NCI-H2196 treated with DMSO at 0.1 percent for 48 hours (cell line): ENCODE measurements around the gene STK16.

ENCODE experiments used
- DNase-seq: peaks from one replicate; lab custom pipeline; 2025; ENCODE audit not compliant: unreplicated experiment; lab: John Stamatoyannopoulos, UW

STK16 gene

DNA sequence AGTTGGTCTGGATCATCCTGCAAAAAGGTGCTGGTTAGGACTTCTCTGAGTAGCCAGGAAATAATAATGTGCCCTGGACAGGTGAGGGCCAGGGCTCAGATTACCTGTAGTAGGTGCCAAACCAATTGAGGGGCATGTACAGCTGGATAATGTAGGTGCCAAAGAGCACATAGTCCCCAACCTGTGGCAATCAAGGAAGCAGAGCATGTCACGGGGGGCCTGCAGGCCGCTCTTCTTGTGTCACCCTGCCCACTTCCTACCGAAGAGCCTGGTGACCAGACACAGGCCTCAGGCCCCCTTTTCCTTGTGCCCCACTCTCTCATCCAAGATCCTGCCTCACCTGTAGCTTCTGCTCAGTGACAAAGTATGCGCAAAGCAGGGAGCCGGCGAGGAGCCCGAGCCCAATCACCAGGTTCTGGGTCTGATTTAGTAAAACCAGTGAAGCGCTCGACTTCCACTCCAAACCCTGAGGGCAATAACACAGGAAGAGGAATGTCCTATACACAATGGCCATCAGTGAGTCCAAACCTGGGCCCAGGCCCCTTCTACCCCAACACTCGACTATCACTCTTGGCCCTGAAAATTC, 31.7 kb upstream of the STK16 start:
- DNase-seq, result no peak

DNA sequence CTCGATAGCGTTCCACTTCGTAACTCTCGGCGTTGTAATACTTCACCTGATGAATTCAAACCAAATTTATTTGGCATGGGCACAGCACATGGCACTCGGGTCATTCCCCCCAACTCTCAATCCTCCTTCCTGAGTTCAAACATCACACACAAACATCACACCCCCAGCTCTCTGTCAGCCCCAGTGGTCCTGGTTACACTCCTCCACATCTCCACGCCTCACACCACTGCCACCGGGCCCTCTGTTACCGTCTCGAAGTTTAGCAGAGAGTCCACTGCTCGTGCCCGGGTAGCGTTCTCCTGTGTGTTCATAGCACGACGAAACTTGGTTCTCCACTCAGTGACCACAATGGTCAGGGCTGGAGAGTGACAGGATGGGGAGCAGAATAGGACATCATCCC, 31.1 kb upstream of the STK16 start:
- DNase-seq, result no peak

DNA sequence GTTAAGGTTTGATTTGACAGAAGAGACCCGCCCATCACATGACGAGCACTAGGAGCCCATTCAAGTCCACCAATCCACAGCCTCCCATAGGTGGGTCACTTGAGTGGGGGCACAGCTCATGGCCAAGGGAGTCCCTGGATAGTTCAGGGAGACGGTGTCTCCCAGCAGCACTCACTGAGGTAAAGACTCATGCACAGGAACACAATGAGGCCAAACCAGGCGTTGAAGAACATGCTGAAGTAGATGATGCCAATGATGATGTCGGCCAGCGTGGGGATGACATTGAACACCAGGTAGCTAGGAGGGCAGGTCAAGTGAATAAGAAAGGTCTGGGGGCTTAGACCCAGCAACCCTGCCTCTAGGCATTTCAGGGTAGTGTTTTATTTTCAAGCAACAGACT, 30.5 kb upstream of the STK16 start:
- no peak for DNase-seq

- no peak for DNase-seq
Observed at GRCh38 chr2:219215871-219216534, 29.3 kb upstream of the STK16 start.

DNA sequence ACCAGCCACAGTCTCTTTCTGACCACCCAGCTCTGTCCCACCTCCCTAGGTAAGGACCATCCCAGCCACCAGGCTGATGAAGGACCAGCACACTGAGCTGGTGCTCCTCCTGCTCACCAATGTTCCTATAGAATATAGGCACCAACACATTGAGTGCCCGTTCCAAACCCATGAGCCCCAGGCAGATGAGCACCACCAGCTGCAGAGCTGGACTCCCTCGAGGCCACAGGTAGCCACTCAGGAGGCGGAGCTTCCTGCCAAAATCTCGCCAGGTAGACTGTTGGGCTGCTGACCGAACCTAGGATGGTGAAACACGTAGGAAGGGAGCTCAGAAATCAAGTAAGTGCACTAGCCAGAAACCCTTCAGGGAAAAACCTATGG, 28.8 kb upstream of the STK16 start:
- DNase-seq, result no peak

GRCh38 chr2:219218217-219218731, 27.0 kb upstream of the STK16 start:
- peak; percentile 77 for DNase-seq

DNA sequence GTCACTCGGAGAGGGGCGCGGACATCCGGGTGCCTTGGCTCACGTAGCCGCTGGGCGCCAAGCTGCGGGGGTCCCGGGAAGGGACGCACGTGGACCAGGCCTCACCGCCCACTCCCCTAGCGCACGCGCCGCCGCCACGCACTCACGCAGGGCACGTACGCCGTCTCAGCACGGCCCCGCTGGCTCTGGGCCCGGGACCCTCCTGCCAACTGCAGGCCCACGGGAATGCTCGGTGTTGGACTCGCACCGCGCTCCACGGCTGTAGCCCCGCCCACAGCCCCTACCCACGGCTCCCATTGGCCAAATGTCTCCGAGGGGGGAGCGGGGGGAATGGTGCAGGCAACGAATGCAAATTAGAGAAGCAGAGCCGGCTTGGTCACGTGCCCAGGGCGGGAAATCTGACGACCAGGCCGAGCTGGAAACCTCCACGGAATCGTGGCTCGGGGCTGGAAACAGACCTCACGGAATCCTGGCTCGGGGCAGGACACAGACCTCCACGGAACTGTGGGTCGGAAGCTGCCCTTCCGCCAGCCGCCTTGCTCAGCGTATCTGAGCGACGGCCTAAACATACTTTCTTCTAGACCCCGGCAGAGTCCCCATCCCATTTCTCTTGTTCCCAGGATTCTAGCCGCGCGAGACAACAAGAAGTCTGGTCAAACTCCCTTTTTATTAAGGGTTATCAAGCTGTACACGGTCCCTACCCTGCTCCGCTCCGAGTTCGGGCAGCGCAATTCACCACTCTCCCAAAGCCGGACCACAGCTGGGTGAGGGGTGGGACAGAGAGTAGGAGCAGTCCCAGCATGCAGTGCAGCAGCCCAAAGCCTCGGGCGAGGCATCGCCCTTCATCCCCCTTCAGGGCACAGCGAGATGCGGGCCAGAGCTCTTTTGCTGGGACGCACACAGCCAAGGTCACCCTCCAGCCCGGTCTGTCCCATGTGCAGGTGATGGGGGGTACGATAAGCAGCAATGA, 26.3 kb upstream of the STK16 start, which contains the start of gene ABCB6:
ABCB6 (minus strand) TSS at position 227 of the 970 bp plus-strand sequence. CDS start 285 bp downstream, outside the sequence.
- peak; percentile 89 for DNase-seq

DNA sequence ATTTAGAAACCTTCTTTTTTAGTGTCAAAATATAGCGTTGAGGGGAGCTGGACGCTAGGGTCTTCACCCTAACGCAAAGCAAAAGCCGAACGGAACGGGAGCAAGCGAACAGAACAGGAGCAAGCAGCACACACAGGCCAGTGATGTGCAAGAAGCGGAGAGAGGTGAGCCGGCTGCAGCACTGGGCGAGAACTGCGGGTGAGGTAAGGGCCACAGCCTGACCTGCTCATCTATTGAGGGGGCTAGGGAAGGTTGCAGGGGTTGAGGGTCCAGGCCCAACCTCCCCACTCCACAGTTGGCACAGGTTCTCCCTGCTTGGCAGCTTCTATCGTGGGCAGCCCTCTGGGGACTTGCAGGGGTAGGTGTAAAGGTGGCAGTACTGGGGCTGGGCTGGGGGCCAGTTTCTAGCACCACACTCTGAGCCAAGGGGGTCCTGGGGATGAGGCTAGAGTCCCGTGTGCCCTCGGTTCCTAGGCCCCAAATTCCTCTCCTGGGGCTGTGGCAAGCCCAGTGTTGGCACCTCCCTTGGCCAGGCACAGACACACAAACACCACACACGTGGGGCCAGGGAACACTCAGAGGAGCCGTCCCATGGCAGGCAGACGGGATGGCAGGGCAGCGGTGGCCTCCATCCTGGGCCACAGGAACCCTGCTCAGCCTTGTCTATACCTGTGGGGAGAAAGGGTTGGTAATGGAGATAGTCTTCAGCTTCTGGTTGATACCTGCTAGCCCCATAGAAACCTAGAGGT, 25.3 kb upstream of the STK16 start:
- DNase-seq, result no peak

- no peak for DNase-seq
Observed at GRCh38 chr2:219220652-219221402, 24.5 kb upstream of the STK16 start.

DNA sequence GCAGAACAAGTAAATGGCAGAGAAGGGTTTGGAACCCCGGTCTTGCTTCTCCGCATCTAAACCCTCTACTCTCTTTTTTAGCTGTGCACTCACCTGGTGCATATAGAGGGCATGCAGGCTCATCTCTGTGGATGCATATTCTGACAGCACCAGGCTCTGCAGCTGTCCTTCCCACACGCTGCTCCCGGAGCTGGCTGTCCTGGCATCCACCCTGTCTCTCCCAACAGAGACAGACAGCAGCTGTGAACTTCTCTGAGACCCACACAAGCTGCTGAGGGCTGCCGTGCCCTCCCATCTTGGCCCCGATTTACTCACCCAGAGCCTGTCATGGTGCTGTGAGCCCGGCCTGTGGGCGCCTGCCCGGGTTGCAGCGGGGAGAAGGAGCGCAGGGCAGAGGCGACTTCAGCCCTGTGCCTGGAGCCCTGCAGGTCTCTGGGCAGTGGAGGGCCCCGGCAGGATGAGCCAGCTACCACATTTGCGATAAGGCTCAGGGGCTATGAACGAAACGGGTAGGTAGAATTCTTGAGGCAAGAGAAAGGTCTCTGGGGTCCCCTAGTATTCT, 23.2 kb upstream of the STK16 start:
- DNase-seq, result no peak

DNA sequence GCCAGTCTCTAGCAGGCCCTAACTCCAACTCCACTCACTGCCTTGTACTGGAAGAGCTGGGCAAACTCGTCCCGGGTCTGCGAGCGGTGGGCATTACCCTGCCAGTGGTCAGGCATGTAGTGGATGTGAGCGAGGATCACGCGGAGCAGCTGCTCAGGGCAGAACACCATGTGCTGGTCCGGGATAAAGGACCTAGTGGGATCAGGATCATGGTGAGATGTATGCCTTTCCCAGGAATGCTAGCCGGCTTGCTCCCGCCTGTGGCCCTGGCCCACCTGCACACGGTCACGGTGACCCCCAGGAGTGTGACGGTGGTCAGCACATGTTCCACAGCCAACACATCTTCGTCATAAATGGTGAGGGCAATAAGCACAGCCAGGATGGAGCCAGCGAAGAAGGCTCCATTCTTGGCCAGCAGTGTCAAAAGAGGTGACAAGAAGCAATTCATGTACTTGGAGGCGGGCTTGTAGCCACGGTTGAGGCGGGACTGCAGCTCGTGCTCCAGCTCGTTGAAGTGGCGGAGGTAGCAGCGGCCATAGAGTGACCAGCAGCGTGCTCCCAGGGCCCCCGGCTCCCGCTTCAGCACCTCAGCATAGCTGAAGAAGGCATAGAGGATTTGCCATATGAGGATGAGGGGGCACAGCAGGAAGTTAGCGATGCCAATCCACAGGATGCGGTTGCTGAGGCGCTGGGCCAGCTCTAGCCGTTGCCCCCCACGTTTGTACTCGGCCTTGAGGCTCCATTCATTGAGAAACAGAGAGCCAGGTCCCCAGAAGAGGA, 21.3 kb upstream of the STK16 start:
- DNase-seq, result no peak

- DNase-seq, result no peak
Observed at GRCh38 chr2:219225350-219225749, 19.9 kb upstream of the STK16 start.

DNA sequence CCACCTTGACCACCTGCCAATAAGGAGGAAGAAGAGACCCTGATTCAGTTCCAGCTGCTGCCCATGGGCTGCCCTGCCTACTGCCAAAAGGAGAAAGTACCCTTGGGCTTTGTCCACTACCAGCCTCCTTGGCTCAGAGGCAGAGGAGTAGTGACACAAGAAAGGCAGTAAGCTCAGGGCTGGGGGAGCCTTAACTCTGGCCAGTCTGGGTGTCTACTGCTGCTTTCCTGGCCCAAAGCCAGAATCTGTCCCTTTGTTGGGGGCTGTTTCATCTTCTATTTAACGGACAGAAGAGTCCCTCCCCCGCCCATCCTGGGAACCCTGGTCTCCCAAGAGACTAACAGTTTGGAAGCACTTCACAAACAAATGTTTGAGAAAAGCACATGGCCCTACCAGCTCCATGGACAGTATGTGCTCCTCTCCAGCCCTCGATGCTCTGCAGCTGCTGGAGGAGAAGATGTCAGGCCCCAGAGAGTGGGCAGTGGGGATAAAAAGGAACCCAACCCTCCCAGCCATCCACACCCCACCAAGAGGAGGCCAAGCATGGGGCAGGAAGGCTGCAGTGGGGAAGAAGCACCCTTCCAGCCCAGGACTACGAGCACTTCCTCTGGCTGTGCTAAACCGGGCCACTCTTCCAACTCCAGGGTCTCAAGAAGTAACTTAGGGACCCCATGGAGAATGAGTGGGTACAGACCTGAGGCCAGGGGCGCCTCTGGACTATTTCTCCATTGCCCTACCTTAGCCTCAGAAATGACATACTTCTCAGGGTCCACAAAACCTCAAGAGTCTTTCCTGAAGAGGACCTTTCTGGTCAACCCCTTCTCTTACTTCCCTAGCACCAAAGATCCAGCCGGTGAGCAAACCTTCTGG, 17.0 kb upstream of the STK16 start:
- DNase-seq, result no peak

DNA sequence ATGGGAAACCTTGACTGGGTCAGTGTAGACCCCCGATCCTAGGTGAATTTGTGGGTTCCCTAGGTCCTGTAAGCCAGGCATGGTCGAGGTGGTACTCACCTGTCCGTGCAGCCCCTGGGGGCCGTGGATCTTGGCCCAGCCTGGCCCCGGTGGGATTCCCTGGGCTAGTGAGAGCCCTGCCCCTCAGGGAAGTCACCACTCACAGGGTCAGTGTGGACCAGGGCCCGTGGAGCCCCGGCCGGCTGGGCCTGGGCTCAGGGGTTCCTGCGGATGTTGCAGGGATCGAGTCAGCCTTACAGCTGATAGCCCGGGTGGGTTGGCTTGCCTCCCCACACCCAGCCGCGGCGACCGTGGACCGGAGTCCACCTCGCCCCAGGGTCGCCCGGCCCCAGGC, 16.4 kb upstream of the STK16 start:
- DNase-seq, result no peak

DNA sequence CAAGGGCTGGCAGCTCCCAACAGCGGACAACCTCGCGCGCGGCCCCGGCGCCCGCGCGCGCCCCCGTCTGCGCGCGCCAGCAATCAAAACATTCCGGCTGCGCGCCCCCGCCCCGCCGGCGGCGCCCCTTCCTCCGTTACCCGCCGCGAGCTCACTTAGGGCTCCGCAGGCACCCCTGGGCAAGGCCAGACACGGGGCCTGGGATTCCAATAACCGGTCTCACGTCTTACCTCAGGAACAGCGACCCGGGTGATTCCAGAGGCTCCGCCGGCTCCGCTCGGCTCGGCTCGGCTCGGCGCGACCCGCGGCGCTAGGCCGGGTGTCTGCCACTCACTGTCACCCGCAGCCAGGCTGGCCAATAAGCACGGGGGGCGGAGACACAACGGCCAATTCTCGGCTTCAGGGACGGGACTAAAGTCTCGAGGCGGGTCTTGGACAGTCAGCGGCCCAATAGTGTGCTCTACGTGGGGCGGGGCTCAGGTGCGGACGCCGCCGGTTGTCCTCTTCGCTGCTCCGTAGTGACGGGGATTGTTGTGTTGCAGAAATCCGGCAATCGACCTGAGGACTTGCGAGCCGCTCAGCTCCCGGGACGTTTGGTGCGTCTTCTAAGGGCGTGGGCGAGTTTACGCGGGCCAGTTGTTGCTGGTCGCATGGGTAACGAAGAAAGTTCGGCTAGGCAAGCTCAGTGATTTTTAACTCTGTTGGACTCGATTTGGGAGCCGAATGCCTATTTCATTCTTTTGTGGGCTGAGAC, 15.8 kb upstream of the STK16 start, which contains the start of the genes ANKZF1 and ATG9A:
ANKZF1 (plus strand) TSS at position 502 of the 754 bp plus-strand sequence. CDS start 452 bp downstream, outside the sequence.
ATG9A (minus strand) TSS at position 332 of the 754 bp plus-strand sequence. CDS start 1,612 bp downstream, outside the sequence.
- peak; percentile 98 for DNase-seq

GRCh38 chr2:219230059-219230540, 15.2 kb upstream of the STK16 start:
- DNase-seq, result no peak

DNA sequence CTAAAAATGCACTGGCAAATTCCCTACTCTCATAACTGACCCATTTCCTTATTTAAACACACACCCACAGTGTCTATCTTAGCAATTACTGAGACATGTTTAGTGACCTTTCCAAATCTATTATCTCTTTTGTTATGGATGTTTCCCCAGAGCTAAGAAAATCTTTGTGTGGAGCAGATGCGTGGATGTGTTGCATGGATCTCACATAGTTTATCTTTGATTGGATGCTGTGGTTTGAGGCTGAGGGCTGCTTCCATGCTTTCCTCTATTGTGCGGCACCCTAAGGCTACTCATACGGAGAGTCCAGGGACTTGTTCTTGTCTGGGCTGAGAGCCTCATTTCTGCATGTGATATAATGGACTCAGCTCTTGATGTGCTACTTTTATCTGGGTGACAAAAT, 10.9 kb upstream of the STK16 start:
- no peak for DNase-seq
